ENCODE results near the gene FAHD2A.

FAHD2A gene

DNA sequence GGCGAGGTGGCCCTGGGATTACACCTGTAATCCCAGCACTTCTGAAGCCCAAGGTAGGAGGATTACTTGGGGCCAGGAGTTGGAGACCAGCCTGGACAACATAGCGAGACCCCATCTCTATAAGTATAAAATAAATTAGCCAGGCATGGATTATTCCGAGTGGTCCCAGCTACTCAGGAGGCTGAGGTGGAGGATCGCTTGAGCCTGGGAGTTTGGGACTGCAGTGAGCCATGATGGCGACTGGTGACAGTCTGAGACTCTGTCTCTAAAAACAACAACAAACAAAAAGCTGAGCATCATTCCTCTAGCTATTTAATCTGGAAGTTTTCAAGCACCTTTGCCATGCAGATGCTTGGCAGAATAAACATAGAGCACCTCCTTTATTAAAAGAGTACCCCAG is 21.8 kb upstream of the FAHD2A start:
- Histone ChIP-seq H3K4me3 (ENCODE audit: severe bottlenecking) (no peak overlapping the region), H3K27ac (ENCODE audit: poor library complexity, severe bottlenecking) (no peak overlapping the region), H3K9me3 (ENCODE audit: severe bottlenecking) (no peaks in the 10 kb centered on the region), H3K4me1 (ENCODE audit: insufficient read depth, poor library complexity, severe bottlenecking) (no peaks in the 10 kb centered on the region), H3K27me3 (ENCODE audit: insufficient read depth, poor library complexity, severe bottlenecking) (no peaks in the 10 kb centered on the region), H3K36me3 (ENCODE audit: low read depth) (no peaks in the 10 kb centered on the region)
- no peak for ATAC-seq (ENCODE audit: low read depth)
- no peak for DNase-seq (ENCODE audit: low spot score)
- TF ChIP-seq, protein P1, sequence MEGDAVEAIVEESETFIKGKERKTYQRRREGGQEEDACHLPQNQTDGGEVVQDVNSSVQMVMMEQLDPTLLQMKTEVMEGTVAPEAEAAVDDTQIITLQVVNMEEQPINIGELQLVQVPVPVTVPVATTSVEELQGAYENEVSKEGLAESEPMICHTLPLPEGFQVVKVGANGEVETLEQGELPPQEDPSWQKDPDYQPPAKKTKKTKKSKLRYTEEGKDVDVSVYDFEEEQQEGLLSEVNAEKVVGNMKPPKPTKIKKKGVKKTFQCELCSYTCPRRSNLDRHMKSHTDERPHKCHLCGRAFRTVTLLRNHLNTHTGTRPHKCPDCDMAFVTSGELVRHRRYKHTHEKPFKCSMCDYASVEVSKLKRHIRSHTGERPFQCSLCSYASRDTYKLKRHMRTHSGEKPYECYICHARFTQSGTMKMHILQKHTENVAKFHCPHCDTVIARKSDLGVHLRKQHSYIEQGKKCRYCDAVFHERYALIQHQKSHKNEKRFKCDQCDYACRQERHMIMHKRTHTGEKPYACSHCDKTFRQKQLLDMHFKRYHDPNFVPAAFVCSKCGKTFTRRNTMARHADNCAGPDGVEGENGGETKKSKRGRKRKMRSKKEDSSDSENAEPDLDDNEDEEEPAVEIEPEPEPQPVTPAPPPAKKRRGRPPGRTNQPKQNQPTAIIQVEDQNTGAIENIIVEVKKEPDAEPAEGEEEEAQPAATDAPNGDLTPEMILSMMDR (IDR thresholded peaks at IDR 0.05; ENCODE audit: poor library complexity, severe bottlenecking), result no peak

DNA sequence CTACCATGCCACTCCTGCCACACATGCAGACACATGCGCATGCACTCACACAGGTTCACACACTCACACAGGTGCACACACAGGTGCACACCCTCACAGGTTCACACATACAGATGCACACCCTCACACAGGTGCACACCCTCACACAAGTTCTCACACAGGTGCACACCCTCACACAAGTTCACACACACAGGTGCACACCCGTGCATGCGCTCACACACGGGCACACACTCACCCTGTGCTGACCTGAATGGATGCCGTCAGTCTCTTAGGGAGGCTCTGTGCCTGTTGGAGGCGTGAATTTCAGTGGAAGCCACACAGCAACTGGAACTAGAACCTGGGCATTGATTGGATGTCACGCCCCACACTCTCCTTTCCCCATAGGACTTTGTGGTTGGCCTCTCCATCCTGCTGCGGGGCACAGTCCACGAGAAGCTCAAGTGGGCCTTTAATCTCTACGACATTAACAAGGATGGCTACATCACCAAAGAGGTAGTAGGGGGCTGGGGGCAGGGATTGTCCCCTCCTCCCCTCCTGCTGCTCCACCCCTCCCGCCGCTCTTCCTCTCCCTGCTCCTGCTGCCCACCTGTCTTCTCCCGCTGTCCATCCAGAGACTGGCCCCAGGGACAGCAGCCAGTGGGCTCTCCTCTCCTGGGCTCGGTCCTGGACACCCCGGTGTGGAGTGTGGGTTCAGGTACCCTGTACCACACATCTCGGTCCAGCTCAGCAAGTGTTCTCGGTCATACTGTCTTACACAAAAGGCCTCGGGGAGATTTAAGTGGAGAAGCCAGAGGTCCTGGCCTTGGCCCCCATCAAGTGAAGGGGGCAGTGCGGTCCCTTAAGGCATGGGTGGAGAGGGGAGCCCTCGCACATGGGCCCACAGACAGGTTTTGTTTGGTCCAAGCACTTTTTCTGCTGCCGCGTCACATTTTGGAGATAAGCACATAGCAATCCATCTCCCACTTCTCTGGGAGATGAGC is 21.0 kb upstream of the FAHD2A start:
- DNase-seq (ENCODE audit: low spot score), result peak; percentile 51
- H3K9me3 ChIP-seq (ENCODE audit: severe bottlenecking), result no peaks in the 10 kb centered on the region
- no peak for ATAC-seq (ENCODE audit: low read depth)
- no peak overlapping the region for H3K27ac ChIP-seq (ENCODE audit: poor library complexity, severe bottlenecking)
- no peaks in the 10 kb centered on the region for H3K27me3 ChIP-seq (ENCODE audit: insufficient read depth, poor library complexity, severe bottlenecking)
- no peak overlapping the region for H3K4me3 ChIP-seq (ENCODE audit: severe bottlenecking)
- TF ChIP-seq, protein P1 (IDR thresholded peaks at IDR 0.05; ENCODE audit: poor library complexity, severe bottlenecking), result no peak
- H3K4me1 ChIP-seq (ENCODE audit: insufficient read depth, poor library complexity, severe bottlenecking), result no peaks in the 10 kb centered on the region
- no peaks in the 10 kb centered on the region for H3K36me3 ChIP-seq (ENCODE audit: low read depth)

DNA sequence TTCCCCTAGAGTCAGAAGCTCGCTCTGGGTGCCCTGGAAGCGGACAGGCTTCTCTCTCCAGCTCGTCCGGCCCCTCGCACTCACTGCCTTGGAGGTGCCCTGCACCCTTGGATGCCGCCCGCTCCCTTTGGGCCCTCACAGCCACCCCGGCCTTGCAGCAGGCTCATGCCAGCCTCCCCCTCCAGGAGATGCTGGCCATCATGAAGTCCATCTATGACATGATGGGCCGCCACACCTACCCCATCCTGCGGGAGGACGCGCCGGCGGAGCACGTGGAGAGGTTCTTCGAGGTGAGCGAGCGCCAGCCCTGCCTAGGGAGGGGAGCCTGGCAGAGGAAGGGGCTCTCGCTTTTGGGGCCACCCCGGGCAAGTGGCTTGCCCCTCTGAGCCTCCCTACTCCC is 20.3 kb upstream of the FAHD2A start:
- Histone ChIP-seq H3K4me3 (ENCODE audit: severe bottlenecking) (no peak overlapping the region), H3K4me1 (ENCODE audit: insufficient read depth, poor library complexity, severe bottlenecking) (no peaks in the 10 kb centered on the region), H3K36me3 (ENCODE audit: low read depth) (no peaks in the 10 kb centered on the region), H3K27me3 (ENCODE audit: insufficient read depth, poor library complexity, severe bottlenecking) (no peaks in the 10 kb centered on the region), H3K9me3 (ENCODE audit: severe bottlenecking) (no peaks in the 10 kb centered on the region), H3K27ac (ENCODE audit: poor library complexity, severe bottlenecking) (no peak overlapping the region)
- peak; percentile 38 for DNase-seq (ENCODE audit: low spot score)
- TF ChIP-seq, protein P1 (IDR thresholded peaks at IDR 0.05; ENCODE audit: poor library complexity, severe bottlenecking), result no peak
- ATAC-seq (ENCODE audit: low read depth), result no peak

DNA sequence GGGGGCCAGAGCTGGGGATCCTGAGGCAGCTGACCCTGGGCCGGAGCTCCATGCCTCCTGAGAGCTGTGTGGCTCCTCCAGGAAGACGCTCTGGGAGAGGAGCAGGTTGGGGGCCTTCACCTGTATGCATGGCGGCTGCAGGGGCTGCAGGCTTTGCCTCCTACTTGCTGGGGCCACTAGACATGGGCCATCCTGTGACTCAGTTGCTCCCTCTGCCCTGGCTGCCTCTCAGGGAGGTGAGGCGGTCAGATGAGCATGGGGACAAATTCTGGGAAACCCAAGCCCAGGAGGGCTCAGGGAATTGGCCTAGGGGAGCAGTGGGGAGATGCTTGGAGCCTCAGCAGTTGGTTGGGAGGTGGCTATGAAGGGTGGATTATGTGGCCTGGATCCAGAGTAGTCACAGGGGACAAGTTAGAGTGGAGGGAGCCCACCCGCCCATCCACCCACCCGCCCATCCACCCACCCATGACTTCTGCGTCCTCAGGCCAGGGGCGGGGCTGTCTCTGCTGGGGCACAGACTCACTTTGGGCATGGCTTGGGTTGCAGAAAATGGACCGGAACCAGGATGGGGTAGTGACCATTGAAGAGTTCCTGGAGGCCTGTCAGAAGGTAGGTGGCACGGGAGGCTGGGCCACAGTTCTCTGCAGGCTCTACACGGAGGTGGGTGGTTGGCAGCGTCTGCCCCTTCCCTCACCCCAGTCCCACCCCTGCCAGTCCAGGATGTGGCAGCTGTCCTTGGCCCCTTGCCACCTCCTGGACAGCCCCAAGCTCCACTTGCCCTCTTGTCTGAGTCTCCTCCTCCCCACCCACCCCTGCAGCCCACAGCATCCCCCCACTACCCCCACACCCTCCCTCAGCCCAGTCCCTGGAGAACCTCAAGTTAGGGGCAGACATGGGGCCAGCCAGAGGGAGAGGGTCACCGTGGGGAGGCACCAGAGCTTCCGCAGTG is 19.5 kb upstream of the FAHD2A start:
- peak; percentile 35 for DNase-seq (ENCODE audit: low spot score)
- ATAC-seq (ENCODE audit: low read depth), result no peak

More for the DNA sequence above, 19.5 kb upstream of the FAHD2A start:
- no peaks in the 10 kb centered on the region for H3K27me3 ChIP-seq (ENCODE audit: insufficient read depth, poor library complexity, severe bottlenecking)
- TF ChIP-seq, protein P1 (IDR thresholded peaks at IDR 0.05; ENCODE audit: poor library complexity, severe bottlenecking), result no peak
- H3K4me1 ChIP-seq (ENCODE audit: insufficient read depth, poor library complexity, severe bottlenecking), result no peaks in the 10 kb centered on the region
- no peaks in the 10 kb centered on the region for H3K9me3 ChIP-seq (ENCODE audit: severe bottlenecking)
- no peak overlapping the region for H3K4me3 ChIP-seq (ENCODE audit: severe bottlenecking)
- no peaks in the 10 kb centered on the region for H3K36me3 ChIP-seq (ENCODE audit: low read depth)
- no peak overlapping the region for H3K27ac ChIP-seq (ENCODE audit: poor library complexity, severe bottlenecking)

Data from RWPE2 (cell line).